ENCODE results near the gene SLC52A3. TPM values are rescaled to one million over a fixed set of nuclear protein-coding genes. Genes with fewer than 3 reads are reported as not detected.

Gene SLC52A3
- total and polyA plus RNA-seq, 4 donors, result 0.06 to 0.08 (median 0.06) TPM; not detected in 1

- H3K9me3 ChIP-seq (ENCODE audit: control insufficient read depth in 4 of 4, low read length in 3 of 4), result peaks cover 0 to 4% (median 2%) of the 10 kb centered on the region in 4 donors
- H3K9ac ChIP-seq (ENCODE audit: low read depth in 1 of 2, low read length in 2 of 2), result no peak overlapping the region
- DNase-seq (ENCODE audit: low spot score), result no peak
Observed at GRCh38 chr20:719068-719467, 49.2 kb downstream of the SLC52A3 start.

GRCh38 chr20:717832-718231, 50.5 kb downstream of the SLC52A3 start:
- peaks cover 0 to 3% (median under 1%) of the 10 kb centered on the region in 4 donors for H3K27me3 ChIP-seq (ENCODE audit: control insufficient read depth in 4 of 4, insufficient read depth in 4 of 4, low read length in 3 of 4)
- no peak overlapping the region for H3K4me3 ChIP-seq (ENCODE audit: low read depth in 1 of 3, low read length in 3 of 3)
- WGBS, result 55% methylated on average over 5 of the region's 5 CpGs
- TF ChIP-seq TAF1 (conservative IDR thresholded peaks at IDR 0.05) (no peak), FOXA2 (IDR thresholded peaks at IDR 0.05) (no peak), RXRA (IDR thresholded peaks at IDR 0.05) (no peak), ZBTB33 (IDR thresholded peaks at IDR 0.05) (no peak), REST (IDR thresholded peaks at IDR 0.05) (no peak), JUND (IDR thresholded peaks at IDR 0.05) (no peak), FOXA1 (IDR thresholded peaks at IDR 0.05) (no peak), HNF4G (IDR thresholded peaks at IDR 0.05) (no peak)

More at GRCh38 chr20:719068-719467, 49.2 kb downstream of the SLC52A3 start:
- TF ChIP-seq EGR1 (IDR thresholded peaks at IDR 0.05; ENCODE audit: low read depth in 2 of 2), result no peak
- no peak for TF ChIP-seq FOXA1 (IDR thresholded peaks at IDR 0.05)
- TF ChIP-seq ATF3 (IDR thresholded peaks at IDR 0.05), result no peak
- TF ChIP-seq YY1 (IDR thresholded peaks at IDR 0.05), result no peak
- no peak for TF ChIP-seq HNF4A (conservative IDR thresholded peaks at IDR 0.05)
- no peak for TF ChIP-seq SP1 (IDR thresholded peaks at IDR 0.05)
- no peak for TF ChIP-seq TAF1 (conservative IDR thresholded peaks at IDR 0.05)
- no peak for TF ChIP-seq RAD21 (IDR thresholded peaks at IDR 0.05)
- no peak for TF ChIP-seq GABPA (IDR thresholded peaks at IDR 0.05 in 1 of 2, conservative IDR thresholded peaks at IDR 0.05 in 1 of 2)
- no peak for TF ChIP-seq HNF4G (IDR thresholded peaks at IDR 0.05)
- no peak for TF ChIP-seq CTCF (IDR thresholded peaks at IDR 0.05; ENCODE audit: low read depth, low read length, missing input control)
- TF ChIP-seq NR2F2 (IDR thresholded peaks at IDR 0.05), result no peak
- no peak for TF ChIP-seq REST (IDR thresholded peaks at IDR 0.05)
- TF ChIP-seq RXRA (IDR thresholded peaks at IDR 0.05), result no peak
- TF ChIP-seq FOXA2 (IDR thresholded peaks at IDR 0.05), result no peak
- no peaks in the 10 kb centered on the region for H3K4me1 ChIP-seq (ENCODE audit: control insufficient read depth in 4 of 4, insufficient read depth in 4 of 4, low read length in 3 of 4)
- no peaks in the 10 kb centered on the region for H3K36me3 ChIP-seq (ENCODE audit: control insufficient read depth in 4 of 4, insufficient read depth in 3 of 4, low read depth in 1 of 4, low read length in 3 of 4)
- no peak overlapping the region for H3K4me3 ChIP-seq (ENCODE audit: low read depth in 1 of 3, low read length in 3 of 3)
- WGBS, result 86% methylated on average over 5 of the region's 5 CpGs
- no peak overlapping the region for H3K27ac ChIP-seq (ENCODE audit: low read depth in 1 of 2, low read length in 2 of 2)
- peaks cover 0 to 4% (median 2%) of the 10 kb centered on the region in 4 donors for H3K27me3 ChIP-seq (ENCODE audit: control insufficient read depth in 4 of 4, insufficient read depth in 4 of 4, low read length in 3 of 4)

More at GRCh38 chr20:717832-718231, 50.5 kb downstream of the SLC52A3 start:
- Histone ChIP-seq H3K4me1 (ENCODE audit: control insufficient read depth in 4 of 4, insufficient read depth in 4 of 4, low read length in 3 of 4) (no peaks in the 10 kb centered on the region), H3K9me3 (ENCODE audit: control insufficient read depth in 4 of 4, low read length in 3 of 4) (peaks cover 0 to 7% (median 2%) of the 10 kb centered on the region in 4 donors), H3K27ac (ENCODE audit: low read depth in 1 of 2, low read length in 2 of 2) (no peak overlapping the region), H3K36me3 (ENCODE audit: control insufficient read depth in 4 of 4, insufficient read depth in 3 of 4, low read depth in 1 of 4, low read length in 3 of 4) (no peaks in the 10 kb centered on the region), H3K9ac (ENCODE audit: low read depth in 1 of 2, low read length in 2 of 2) (no peak overlapping the region)
- DNase-seq (ENCODE audit: low spot score), result no peak
